ENCODE data around the gene CYBC1. TPM values are rescaled to one million over a fixed set of nuclear protein-coding genes. Genes with fewer than 3 reads are reported as not detected.

The CYBC1 gene
- polyA plus RNA-seq, 3 donors, result 160 to 225 (median 217) TPM

- H3K4me3 ChIP-seq (replicated peaks in 1 of 3; ENCODE audit: low read depth in 2 of 3, low read length in 3 of 3), result no peak overlapping the region
- H3K9me3 ChIP-seq (replicated peaks in 1 of 2; ENCODE audit: control insufficient read depth in 1 of 2, insufficient read depth in 1 of 2, low read length in 2 of 2), result no peaks in the 10 kb centered on the region
- WGBS (ENCODE audit: insufficient coverage), result 96% methylated on average over 25 of the region's 26 CpGs
- H3K4me1 ChIP-seq (ENCODE audit: control insufficient read depth in 1 of 2, insufficient read depth in 2 of 2, low read length in 2 of 2), result peaks cover 23 to 24% of the 10 kb centered on the region in 2 donors
- no peaks in the 10 kb centered on the region for H3K9me3 Mint-ChIP-seq
- no peak overlapping the region for H3K27ac ChIP-seq (ENCODE audit: low read depth in 1 of 2, low read length in 2 of 2)
- DNase-seq, result no peak
- no peak overlapping the region for H2AFZ ChIP-seq (ENCODE audit: insufficient read depth, low read depth, low read length, poor library complexity, severe bottlenecking)
- H3K27me3 Mint-ChIP-seq (ENCODE audit: low read depth in 3 of 3), result peaks cover 0 to 1% (median 1%) of the 10 kb centered on the region in 3 donors
- TF ChIP-seq CTCF (IDR thresholded peaks at IDR 0.05), result no peak
- H3K27ac Mint-ChIP-seq, result peak overlapping the region in 1 of 7 donors; percentile 37
- H3K36me3 ChIP-seq (replicated peaks in 1 of 2; ENCODE audit: control insufficient read depth in 1 of 2, insufficient read depth in 2 of 2, low read length in 2 of 2), result peaks cover 2 to 8% of the 10 kb centered on the region in 2 donors
- no peaks in the 10 kb centered on the region for H3K27me3 ChIP-seq (ENCODE audit: control insufficient read depth in 2 of 2, insufficient read depth in 2 of 2, low read length in 2 of 2)
- no peak overlapping the region for H3K4me2 ChIP-seq (replicated peaks; ENCODE audit: extremely low read depth, low read length, poor library complexity, severe bottlenecking)
- H3K79me2 ChIP-seq (ENCODE audit: insufficient read depth, low read length), result peaks cover 11% of the 10 kb centered on the region
- intact Hi-C loops (cut with micrococcal nuclease), result no loop called here
- H3K4me1 Mint-ChIP-seq, result peaks cover 23% of the 10 kb centered on the region
- no peak overlapping the region for H3K9ac ChIP-seq (ENCODE audit: insufficient read depth, low read length, poor library complexity, severe bottlenecking)
- H3K4me3 Mint-ChIP-seq, result no peak overlapping the region
- peaks cover 19 to 22% of the 10 kb centered on the region in 2 donors for H3K36me3 Mint-ChIP-seq
- H4K20me1 ChIP-seq (ENCODE audit: insufficient read depth, low read length), result peaks cover 53% of the 10 kb centered on the region
Observed at GRCh38 chr17:82415336-82415735, 35.2 kb downstream of the CYBC1 start.

GRCh38 chr17:82414548-82415281, 35.8 kb downstream of the CYBC1 start:
- Mint-ChIP-seq H3K27me3 (ENCODE audit: low read depth in 3 of 3) (peaks cover 0 to 1% (median 1%) of the 10 kb centered on the region in 3 donors), H3K4me1 (peaks cover 20% of the 10 kb centered on the region), H3K36me3 (peaks cover 15 to 16% of the 10 kb centered on the region in 2 donors), H3K9me3 (no peaks in the 10 kb centered on the region), H3K4me3 (peak overlapping the region in 1 of 2 donors; percentile 19), H3K27ac (no peak overlapping the region)
- Histone ChIP-seq H3K9me3 (replicated peaks in 1 of 2; ENCODE audit: control insufficient read depth in 1 of 2, insufficient read depth in 1 of 2, low read length in 2 of 2) (no peaks in the 10 kb centered on the region), H4K20me1 (ENCODE audit: insufficient read depth, low read length) (peaks cover 56% of the 10 kb centered on the region), H3K4me3 (replicated peaks in 1 of 3; ENCODE audit: low read depth in 2 of 3, low read length in 3 of 3) (no peak overlapping the region), H3K4me1 (ENCODE audit: control insufficient read depth in 1 of 2, insufficient read depth in 2 of 2, low read length in 2 of 2) (peaks cover 18 to 21% of the 10 kb centered on the region in 2 donors), H3K27ac (ENCODE audit: low read depth in 1 of 2, low read length in 2 of 2) (no peak overlapping the region), H2AFZ (ENCODE audit: insufficient read depth, low read depth, low read length, poor library complexity, severe bottlenecking) (no peak overlapping the region), H3K79me2 (ENCODE audit: insufficient read depth, low read length) (peaks cover 11% of the 10 kb centered on the region), H3K9ac (ENCODE audit: insufficient read depth, low read length, poor library complexity, severe bottlenecking) (no peak overlapping the region), H3K4me2 (replicated peaks; ENCODE audit: extremely low read depth, low read length, poor library complexity, severe bottlenecking) (peak overlapping the region; percentile 50), H3K36me3 (replicated peaks in 1 of 2; ENCODE audit: control insufficient read depth in 1 of 2, insufficient read depth in 2 of 2, low read length in 2 of 2) (peaks cover 0 to 11% of the 10 kb centered on the region in 2 donors), H3K27me3 (ENCODE audit: control insufficient read depth in 2 of 2, insufficient read depth in 2 of 2, low read length in 2 of 2) (no peaks in the 10 kb centered on the region)
- peak; percentile 42 to 51 (median 43) for DNase-seq
- peak; percentile 78 for TF ChIP-seq CTCF (IDR thresholded peaks at IDR 0.05)
- intact Hi-C loops (cut with micrococcal nuclease), result loop anchor here (5.0 kb wide), 1 partner anchor 62 kb away; no protein-coding TSS in a partner anchor
- 10% methylated on average over 30 of the region's 38 CpGs for WGBS (ENCODE audit: insufficient coverage)
